Measurements from ENCODE around the gene SLC25A18.

SLC25A18 gene

GRCh38 chr22:17598318-17598717, 35.0 kb downstream of the SLC25A18 start:
- H3K36me3 ChIP-seq (replicated peaks in 1 of 2; ENCODE audit: control insufficient read depth in 2 of 2, insufficient read depth in 2 of 2, low read length in 2 of 2), result peaks cover 29 to 85% of the 10 kb centered on the region in 2 donors

DNA sequence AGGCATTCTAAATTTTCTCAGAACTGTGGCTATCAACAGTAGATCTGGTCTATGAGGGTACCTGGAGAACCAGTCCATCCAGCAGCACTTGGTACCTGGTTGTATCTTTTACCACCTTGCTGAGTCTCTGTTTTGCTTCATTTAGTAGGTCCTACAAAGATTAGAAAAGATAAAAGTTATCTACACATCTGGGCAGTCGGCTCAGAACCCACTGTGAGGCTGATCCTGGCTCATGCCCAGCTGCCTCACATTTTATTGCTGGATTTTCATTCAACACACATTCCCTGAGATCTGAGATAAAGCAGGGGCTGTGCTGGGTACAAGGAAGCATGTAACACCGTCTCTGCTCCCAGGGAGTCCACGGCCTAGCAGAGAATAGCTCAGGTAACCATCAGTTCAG, 37.7 kb downstream of the SLC25A18 start:
- H2BK5ac ChIP-seq (ENCODE audit: low read length), result no peak overlapping the region
- no peak overlapping the region for H2AK5ac ChIP-seq (ENCODE audit: low read depth, low read length)
- H3K9me3 ChIP-seq (replicated peaks in 1 of 2; ENCODE audit: control insufficient read depth in 2 of 2, insufficient read depth in 1 of 2, low read depth in 1 of 2, low read length in 2 of 2), result peaks cover 0 to 13% of the 10 kb centered on the region in 2 donors
- no peak overlapping the region for H3K14ac ChIP-seq (ENCODE audit: low read length)
- no peak overlapping the region for H3K4ac ChIP-seq (ENCODE audit: low read length)
- H3K4me3 ChIP-seq (ENCODE audit: low read length in 2 of 2), result no peak overlapping the region
- no peaks in the 10 kb centered on the region for H3K79me1 ChIP-seq (ENCODE audit: low read depth, low read length)
- no peak overlapping the region for H3K27ac ChIP-seq (replicated peaks; ENCODE audit: low read length)
- H4K91ac ChIP-seq (ENCODE audit: low read depth, low read length, poor library complexity), result no peak overlapping the region
- no peak for DNase-seq (ENCODE audit: low spot score)
- WGBS, 2 donors (ENCODE audit: extremely low coverage in 2 of 2, insufficient read length in 2 of 2, insufficient replicate concordance in 1 of 2), result no CpG with 5 or more reads among the region's 3 CpGs
- H2AFZ ChIP-seq (ENCODE audit: low read length), result no peak overlapping the region
- no peak overlapping the region for H2BK15ac ChIP-seq (ENCODE audit: low read length)
- no peak overlapping the region for H3K18ac ChIP-seq (ENCODE audit: low read length)
- no peak overlapping the region for H2BK120ac ChIP-seq (ENCODE audit: low read depth, low read length)
- no peak overlapping the region for H3K9ac ChIP-seq (ENCODE audit: low read depth, low read length, poor library complexity)
- no peaks in the 10 kb centered on the region for H3K4me1 ChIP-seq (ENCODE audit: control insufficient read depth in 2 of 2, insufficient read depth in 1 of 2, low read depth in 1 of 2, low read length in 2 of 2)
- no peak overlapping the region for H2BK12ac ChIP-seq (ENCODE audit: low read length)
- H4K8ac ChIP-seq (ENCODE audit: low read depth, low read length), result no peak overlapping the region
- H3K23ac ChIP-seq (ENCODE audit: low read depth, low read length, poor library complexity), result no peak overlapping the region
- H3K4me2 ChIP-seq (ENCODE audit: insufficient read depth, low read length, poor library complexity, severe bottlenecking), result no peak overlapping the region
- no peaks in the 10 kb centered on the region for H3K27me3 ChIP-seq (ENCODE audit: control insufficient read depth in 3 of 3, insufficient read depth in 3 of 3, low read depth in 1 of 3, low read length in 3 of 3)
- peaks cover 21 to 78% of the 10 kb centered on the region in 2 donors for H3K36me3 ChIP-seq (replicated peaks in 1 of 2; ENCODE audit: control insufficient read depth in 2 of 2, insufficient read depth in 2 of 2, low read length in 2 of 2)

More at GRCh38 chr22:17598318-17598717, 35.0 kb downstream of the SLC25A18 start:
- no CpG with 5 or more reads among the region's 4 CpGs for WGBS, 2 donors (ENCODE audit: extremely low coverage in 2 of 2, insufficient read length in 2 of 2, insufficient replicate concordance in 1 of 2)
- no peak overlapping the region for H2BK15ac ChIP-seq (ENCODE audit: low read length)
- no peak overlapping the region for H4K91ac ChIP-seq (ENCODE audit: low read depth, low read length, poor library complexity)
- no peak overlapping the region for H2BK120ac ChIP-seq (ENCODE audit: low read depth, low read length)
- H2AFZ ChIP-seq (ENCODE audit: low read length), result no peak overlapping the region
- H3K18ac ChIP-seq (ENCODE audit: low read length), result no peak overlapping the region
- no peak overlapping the region for H3K4me2 ChIP-seq (ENCODE audit: insufficient read depth, low read length, poor library complexity, severe bottlenecking)
- no peak for DNase-seq (ENCODE audit: low spot score)
- H2AK5ac ChIP-seq (ENCODE audit: low read depth, low read length), result no peak overlapping the region
- H3K9me3 ChIP-seq (replicated peaks in 1 of 2; ENCODE audit: control insufficient read depth in 2 of 2, insufficient read depth in 1 of 2, low read depth in 1 of 2, low read length in 2 of 2), result peaks cover 0 to 13% of the 10 kb centered on the region in 2 donors
- H3K23ac ChIP-seq (ENCODE audit: low read depth, low read length, poor library complexity), result no peak overlapping the region
- H2BK5ac ChIP-seq (ENCODE audit: low read length), result no peak overlapping the region
- H3K4me3 ChIP-seq (ENCODE audit: low read length in 2 of 2), result no peak overlapping the region
- H3K9ac ChIP-seq (ENCODE audit: low read depth, low read length, poor library complexity), result no peak overlapping the region
- no peak overlapping the region for H3K27ac ChIP-seq (replicated peaks; ENCODE audit: low read length)
- no peak overlapping the region for H3K4ac ChIP-seq (ENCODE audit: low read length)
- no peaks in the 10 kb centered on the region for H3K4me1 ChIP-seq (ENCODE audit: control insufficient read depth in 2 of 2, insufficient read depth in 1 of 2, low read depth in 1 of 2, low read length in 2 of 2)
- H4K8ac ChIP-seq (ENCODE audit: low read depth, low read length), result no peak overlapping the region
- no peaks in the 10 kb centered on the region for H3K27me3 ChIP-seq (ENCODE audit: control insufficient read depth in 3 of 3, insufficient read depth in 3 of 3, low read depth in 1 of 3, low read length in 3 of 3)
- H3K79me1 ChIP-seq (ENCODE audit: low read depth, low read length), result peaks cover 2% of the 10 kb centered on the region
- H2BK12ac ChIP-seq (ENCODE audit: low read length), result no peak overlapping the region
- H3K14ac ChIP-seq (ENCODE audit: low read length), result no peak overlapping the region

DNA sequence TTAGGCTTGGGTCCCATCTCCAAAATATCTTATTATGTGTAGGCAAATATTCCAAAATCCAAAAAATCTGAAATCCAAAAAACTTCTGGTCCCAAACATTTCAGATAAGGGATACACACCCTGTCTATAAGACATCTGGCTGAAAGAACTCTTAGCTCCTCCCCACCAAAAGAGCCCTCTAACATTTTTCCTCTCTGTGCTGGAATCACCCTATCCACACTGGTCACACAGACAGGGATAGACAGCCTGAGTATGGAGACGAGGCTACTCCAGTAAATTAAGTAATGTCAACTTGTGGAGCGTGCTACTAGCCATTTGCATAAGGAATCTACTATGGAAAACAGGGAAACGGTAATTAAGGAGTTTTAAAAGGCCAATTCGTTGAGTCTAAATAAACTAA, 40.4 kb downstream of the SLC25A18 start:
- no peak overlapping the region for H2BK15ac ChIP-seq (ENCODE audit: low read length)
- no peak overlapping the region for H3K23ac ChIP-seq (ENCODE audit: low read depth, low read length, poor library complexity)
- no peak overlapping the region for H3K4me2 ChIP-seq (ENCODE audit: insufficient read depth, low read length, poor library complexity, severe bottlenecking)
- no peak overlapping the region for H2BK5ac ChIP-seq (ENCODE audit: low read length)
- no peak overlapping the region for H3K18ac ChIP-seq (ENCODE audit: low read length)
- H2BK12ac ChIP-seq (ENCODE audit: low read length), result no peak overlapping the region
- H3K79me1 ChIP-seq (ENCODE audit: low read depth, low read length), result no peaks in the 10 kb centered on the region
- WGBS, 2 donors (ENCODE audit: extremely low coverage in 2 of 2, insufficient read length in 2 of 2, insufficient replicate concordance in 1 of 2), result no CpG with 5 or more reads among the region's 4 CpGs
- H3K27me3 ChIP-seq (ENCODE audit: control insufficient read depth in 3 of 3, insufficient read depth in 3 of 3, low read depth in 1 of 3, low read length in 3 of 3), result no peaks in the 10 kb centered on the region
- no peak overlapping the region for H3K4me3 ChIP-seq (ENCODE audit: low read length in 2 of 2)
- no peak overlapping the region for H2BK120ac ChIP-seq (ENCODE audit: low read depth, low read length)
- H3K14ac ChIP-seq (ENCODE audit: low read length), result no peak overlapping the region
- peaks cover 4 to 73% of the 10 kb centered on the region in 2 donors for H3K36me3 ChIP-seq (replicated peaks in 1 of 2; ENCODE audit: control insufficient read depth in 2 of 2, insufficient read depth in 2 of 2, low read length in 2 of 2)
- H2AFZ ChIP-seq (ENCODE audit: low read length), result no peak overlapping the region
- no peak overlapping the region for H4K8ac ChIP-seq (ENCODE audit: low read depth, low read length)
- H3K4ac ChIP-seq (ENCODE audit: low read length), result no peak overlapping the region
- H3K9ac ChIP-seq (ENCODE audit: low read depth, low read length, poor library complexity), result no peak overlapping the region
- no peak overlapping the region for H3K27ac ChIP-seq (replicated peaks; ENCODE audit: low read length)
- H2AK5ac ChIP-seq (ENCODE audit: low read depth, low read length), result no peak overlapping the region
- H4K91ac ChIP-seq (ENCODE audit: low read depth, low read length, poor library complexity), result no peak overlapping the region
- no peaks in the 10 kb centered on the region for H3K9me3 ChIP-seq (replicated peaks in 1 of 2; ENCODE audit: control insufficient read depth in 2 of 2, insufficient read depth in 1 of 2, low read depth in 1 of 2, low read length in 2 of 2)
- no peak for DNase-seq (ENCODE audit: low spot score)
- H3K4me1 ChIP-seq (ENCODE audit: control insufficient read depth in 2 of 2, insufficient read depth in 1 of 2, low read depth in 1 of 2, low read length in 2 of 2), result no peaks in the 10 kb centered on the region

- no peak for DNase-seq (ENCODE audit: low spot score)
- Histone ChIP-seq H3K4me3 (ENCODE audit: low read length in 2 of 2) (no peak overlapping the region), H3K36me3 (replicated peaks in 1 of 2; ENCODE audit: control insufficient read depth in 2 of 2, insufficient read depth in 2 of 2, low read length in 2 of 2) (peaks cover 2 to 66% of the 10 kb centered on the region in 2 donors)
Measured at GRCh38 chr22:17606496-17606895, 43.2 kb downstream of the SLC25A18 start.

More at GRCh38 chr22:17606496-17606895, 43.2 kb downstream of the SLC25A18 start:
- Histone ChIP-seq H3K79me1 (ENCODE audit: low read depth, low read length) (no peaks in the 10 kb centered on the region), H2BK15ac (ENCODE audit: low read length) (no peak overlapping the region), H3K4me2 (ENCODE audit: insufficient read depth, low read length, poor library complexity, severe bottlenecking) (no peak overlapping the region), H3K9me3 (replicated peaks in 1 of 2; ENCODE audit: control insufficient read depth in 2 of 2, insufficient read depth in 1 of 2, low read depth in 1 of 2, low read length in 2 of 2) (no peaks in the 10 kb centered on the region), H3K14ac (ENCODE audit: low read length) (no peak overlapping the region), H2AFZ (ENCODE audit: low read length) (no peak overlapping the region), H2BK12ac (ENCODE audit: low read length) (no peak overlapping the region), H3K27me3 (ENCODE audit: control insufficient read depth in 3 of 3, insufficient read depth in 3 of 3, low read depth in 1 of 3, low read length in 3 of 3) (no peaks in the 10 kb centered on the region), H3K23ac (ENCODE audit: low read depth, low read length, poor library complexity) (no peak overlapping the region), H3K4me1 (ENCODE audit: control insufficient read depth in 2 of 2, insufficient read depth in 1 of 2, low read depth in 1 of 2, low read length in 2 of 2) (no peaks in the 10 kb centered on the region), H2AK5ac (ENCODE audit: low read depth, low read length) (no peak overlapping the region), H3K27ac (replicated peaks; ENCODE audit: low read length) (no peak overlapping the region), H3K4ac (ENCODE audit: low read length) (no peak overlapping the region), H4K91ac (ENCODE audit: low read depth, low read length, poor library complexity) (no peak overlapping the region), H4K8ac (ENCODE audit: low read depth, low read length) (no peak overlapping the region), H2BK5ac (ENCODE audit: low read length) (no peak overlapping the region), H3K9ac (ENCODE audit: low read depth, low read length, poor library complexity) (no peak overlapping the region), H3K18ac (ENCODE audit: low read length) (no peak overlapping the region), H2BK120ac (ENCODE audit: low read depth, low read length) (no peak overlapping the region)
- no CpG with 5 or more reads among the region's 5 CpGs for WGBS, 2 donors (ENCODE audit: extremely low coverage in 2 of 2, insufficient read length in 2 of 2, insufficient replicate concordance in 1 of 2)
